Measurements from ENCODE around the gene POLR1B.

GRCh38 chr2:112493858-112494648 lies 48.2 kb upstream of the POLR1B start:
- TF ChIP-seq, protein P1, sequence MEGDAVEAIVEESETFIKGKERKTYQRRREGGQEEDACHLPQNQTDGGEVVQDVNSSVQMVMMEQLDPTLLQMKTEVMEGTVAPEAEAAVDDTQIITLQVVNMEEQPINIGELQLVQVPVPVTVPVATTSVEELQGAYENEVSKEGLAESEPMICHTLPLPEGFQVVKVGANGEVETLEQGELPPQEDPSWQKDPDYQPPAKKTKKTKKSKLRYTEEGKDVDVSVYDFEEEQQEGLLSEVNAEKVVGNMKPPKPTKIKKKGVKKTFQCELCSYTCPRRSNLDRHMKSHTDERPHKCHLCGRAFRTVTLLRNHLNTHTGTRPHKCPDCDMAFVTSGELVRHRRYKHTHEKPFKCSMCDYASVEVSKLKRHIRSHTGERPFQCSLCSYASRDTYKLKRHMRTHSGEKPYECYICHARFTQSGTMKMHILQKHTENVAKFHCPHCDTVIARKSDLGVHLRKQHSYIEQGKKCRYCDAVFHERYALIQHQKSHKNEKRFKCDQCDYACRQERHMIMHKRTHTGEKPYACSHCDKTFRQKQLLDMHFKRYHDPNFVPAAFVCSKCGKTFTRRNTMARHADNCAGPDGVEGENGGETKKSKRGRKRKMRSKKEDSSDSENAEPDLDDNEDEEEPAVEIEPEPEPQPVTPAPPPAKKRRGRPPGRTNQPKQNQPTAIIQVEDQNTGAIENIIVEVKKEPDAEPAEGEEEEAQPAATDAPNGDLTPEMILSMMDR (conservative IDR thresholded peaks at IDR 0.05; ENCODE audit: low read depth, low read length) = no peak
- no peak for TF ChIP-seq EZH2 (IDR thresholded peaks at IDR 0.05; ENCODE audit: borderline replicate concordance, low read depth, low read length, poor library complexity, severe bottlenecking)

All from A673 (cell line).